Lung (tissue), 12 donors: ENCODE results near the gene ZNF580. TPM values are rescaled to one million over a fixed set of nuclear protein-coding genes. Genes with fewer than 3 reads are reported as not detected.

ENCODE experiments used
- ATAC-seq: fragments of 200-7000 bp; cut with Tn5 transposase; one replicate; pipeline ENCODE4 v1.9.1; 2020; ENCODE audit warnings: moderate number of reproducible peaks; ENCODE audit not compliant: insufficient read depth, low FRiP score
- DNase-seq, 3 donors: peaks; one replicate each; pipeline ENCODE4 v3.0.0-alpha.2; 2013 to 2017
- H3K27ac ChIP-seq, 2 donors: one replicate each; pipeline ENCODE4 v1.5.1; 2013; ENCODE audit warnings: mild to moderate bottlenecking in 2 of 2, moderate library complexity in 2 of 2, control low read depth in 1 of 2, inconsistent platforms in 1 of 2, low read depth in 1 of 2, low read length in 1 of 2
- H3K27me3 ChIP-seq, 3 donors: one replicate each; pipeline ENCODE4 v1.5.1; 2013; ENCODE audit warnings: low read length in 2 of 3; ENCODE audit not compliant: control insufficient read depth in 3 of 3, insufficient read depth in 3 of 3
- H3K36me3 ChIP-seq, 4 donors: one replicate each; pipeline ENCODE4 v1.5.1; 2013; ENCODE audit warnings: low read length in 4 of 4, mild to moderate bottlenecking in 1 of 4, moderate library complexity in 1 of 4; ENCODE audit not compliant: control insufficient read depth in 4 of 4, insufficient read depth in 4 of 4
- H3K4me1 ChIP-seq, 5 donors: one replicate each; pipeline ENCODE4 v1.5.1; 2013; ENCODE audit warnings: low read length in 5 of 5, mild to moderate bottlenecking in 2 of 5, moderate library complexity in 1 of 5; ENCODE audit not compliant: control insufficient read depth in 5 of 5, insufficient read depth in 5 of 5
- H3K4me3 ChIP-seq: one replicate; pipeline ENCODE4 v1.5.1; 2013; ENCODE audit warnings: mild to moderate bottlenecking, control low read depth, moderate library complexity
- H3K9ac ChIP-seq, 2 donors: one replicate each; pipeline ENCODE4 v1.5.1; 2013; ENCODE audit warnings: low read length in 2 of 2, control low read depth in 1 of 2; ENCODE audit not compliant: insufficient read depth in 1 of 2
- H3K9me3 ChIP-seq, 4 donors: one replicate each; pipeline ENCODE4 v1.5.1; 2013; ENCODE audit warnings: low read length in 3 of 4, mild to moderate bottlenecking in 1 of 4, moderate library complexity in 1 of 4; ENCODE audit not compliant: control insufficient read depth in 4 of 4, insufficient read depth in 3 of 4
- WGBS, 2 donors: extraction: QIAGEN DNeasy Blood & Tissue Kit; methylation state at CpG; one replicate each; pipeline ENCODE4 v1.1.7; 2013; 5-methylcytosine and 5-hydroxymethylcytosine counted together
- polyA plus RNA-seq, 2 donors: library from polyadenylated mRNA; stranded (reverse); fragments of 200-250 nt; gene quantifications; one replicate each; pipeline ENCODE4 v1.2.1, GENCODE V29; 2013
- total RNA-seq, 2 donors: library from RNA; depleted of rRNA in 1 of 2; stranded (reverse); fragments of >200 nt in 1 of 2; gene quantifications; one replicate each; pipeline ENCODE4 v1.2.1, GENCODE V29; 2014 to 2021
- TF ChIP-seq, protein P1 (sequence below): IDR thresholded peaks from 2 replicates; pipeline ENCODE4 v1.5.1; 2012; ENCODE audit warnings: mild to moderate bottlenecking; ENCODE audit errors: control extremely low read depth, extremely low read depth
- donor health status: control.
- donor health status: control.
- donor health status: Bipolar disorder and iron deficiency.
- donor health status: healthy.
- donor health status: DM: yes; HTN: yes; CAD: no.

ZNF580 gene
- total and polyA plus RNA-seq, 4 donors, result 11.1 to 41.3 (median 30.8) TPM

DNA sequence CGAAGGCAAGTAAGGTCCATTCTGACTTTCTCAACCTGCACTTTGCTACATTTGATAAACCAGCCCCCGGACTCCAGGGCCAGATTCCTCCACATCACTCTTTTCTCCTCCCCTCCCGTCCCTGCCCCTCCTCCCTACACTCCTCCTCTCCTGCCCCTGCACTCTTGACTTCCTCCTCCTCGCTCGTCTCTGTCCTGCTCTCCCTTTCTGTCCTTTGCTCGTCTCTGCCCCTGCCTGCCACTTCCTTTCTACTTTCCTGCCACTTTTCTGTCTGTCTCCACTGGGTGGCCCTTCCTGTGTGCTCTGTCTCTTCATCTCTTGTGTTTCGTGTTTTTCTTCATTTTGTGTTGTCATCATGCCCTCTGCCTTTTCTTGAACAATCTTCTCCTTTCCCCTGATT, 21.0 kb downstream of the ZNF580 start:
- no peaks in the 10 kb centered on the region for H3K9me3 ChIP-seq
- peaks cover 19 to 72% (median 39%) of the 10 kb centered on the region in 4 donors for H3K36me3 ChIP-seq
- H3K27me3 ChIP-seq, result no peaks in the 10 kb centered on the region
- DNase-seq, result no peak
- H3K9ac ChIP-seq, result no peak overlapping the region
- no peak for ATAC-seq
- H3K27ac ChIP-seq, result no peak overlapping the region
- TF ChIP-seq, protein P1, sequence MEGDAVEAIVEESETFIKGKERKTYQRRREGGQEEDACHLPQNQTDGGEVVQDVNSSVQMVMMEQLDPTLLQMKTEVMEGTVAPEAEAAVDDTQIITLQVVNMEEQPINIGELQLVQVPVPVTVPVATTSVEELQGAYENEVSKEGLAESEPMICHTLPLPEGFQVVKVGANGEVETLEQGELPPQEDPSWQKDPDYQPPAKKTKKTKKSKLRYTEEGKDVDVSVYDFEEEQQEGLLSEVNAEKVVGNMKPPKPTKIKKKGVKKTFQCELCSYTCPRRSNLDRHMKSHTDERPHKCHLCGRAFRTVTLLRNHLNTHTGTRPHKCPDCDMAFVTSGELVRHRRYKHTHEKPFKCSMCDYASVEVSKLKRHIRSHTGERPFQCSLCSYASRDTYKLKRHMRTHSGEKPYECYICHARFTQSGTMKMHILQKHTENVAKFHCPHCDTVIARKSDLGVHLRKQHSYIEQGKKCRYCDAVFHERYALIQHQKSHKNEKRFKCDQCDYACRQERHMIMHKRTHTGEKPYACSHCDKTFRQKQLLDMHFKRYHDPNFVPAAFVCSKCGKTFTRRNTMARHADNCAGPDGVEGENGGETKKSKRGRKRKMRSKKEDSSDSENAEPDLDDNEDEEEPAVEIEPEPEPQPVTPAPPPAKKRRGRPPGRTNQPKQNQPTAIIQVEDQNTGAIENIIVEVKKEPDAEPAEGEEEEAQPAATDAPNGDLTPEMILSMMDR, result no peak
- 49 to 63% methylated on average over 7 of the region's 7 CpGs for WGBS, 2 donors
- H3K4me3 ChIP-seq, result no peak overlapping the region
- H3K4me1 ChIP-seq, result peaks cover 5 to 22% (median 11%) of the 10 kb centered on the region in 5 donors

DNA sequence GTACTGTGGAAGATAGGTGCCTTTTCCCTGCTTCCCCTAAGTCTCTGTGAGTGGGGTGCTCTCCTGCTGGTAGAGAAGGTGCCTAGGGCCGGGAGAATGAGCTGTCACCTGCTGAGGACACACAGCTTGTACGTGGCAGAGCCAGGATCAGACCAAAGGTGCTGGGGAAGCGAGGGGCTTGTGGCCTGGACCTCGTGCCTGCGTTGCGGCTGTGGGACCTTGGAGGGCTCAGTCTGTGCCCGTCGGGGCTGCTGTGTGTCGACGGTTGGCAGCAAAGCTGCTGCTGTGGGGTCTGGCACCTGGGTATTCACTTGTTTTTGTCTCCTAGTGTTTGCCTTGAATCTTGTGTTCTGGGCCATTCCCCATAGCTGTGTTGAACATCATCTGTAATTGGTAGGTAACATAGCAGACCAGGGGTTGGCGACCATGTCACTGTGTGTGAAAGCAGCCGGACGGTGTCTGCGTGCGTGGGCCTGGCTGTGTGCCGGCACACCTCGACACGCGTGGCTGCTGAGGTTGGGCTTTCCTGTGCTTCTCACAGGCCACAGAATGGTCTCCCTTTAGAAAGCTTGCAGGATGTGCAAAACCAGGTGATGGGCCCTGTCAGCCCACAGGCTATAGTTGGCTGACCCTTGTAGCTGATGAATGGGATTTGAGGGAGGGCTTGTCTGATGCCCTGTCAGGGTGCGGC, 23.2 kb downstream of the ZNF580 start:
- DNase-seq, result no peak
- ATAC-seq, result no peak
- TF ChIP-seq, protein P1, result no peak
- Histone ChIP-seq H3K36me3 (peaks cover 27 to 91% (median 47%) of the 10 kb centered on the region in 4 donors), H3K4me3 (no peak overlapping the region), H3K9me3 (no peaks in the 10 kb centered on the region), H3K27me3 (no peaks in the 10 kb centered on the region), H3K27ac (no peak overlapping the region), H3K4me1 (peaks cover 0 to 3% (median 0%) of the 10 kb centered on the region in 5 donors), H3K9ac (no peak overlapping the region)
- 90 to 93% methylated on average over 20 of the region's 20 CpGs for WGBS, 2 donors

DNA sequence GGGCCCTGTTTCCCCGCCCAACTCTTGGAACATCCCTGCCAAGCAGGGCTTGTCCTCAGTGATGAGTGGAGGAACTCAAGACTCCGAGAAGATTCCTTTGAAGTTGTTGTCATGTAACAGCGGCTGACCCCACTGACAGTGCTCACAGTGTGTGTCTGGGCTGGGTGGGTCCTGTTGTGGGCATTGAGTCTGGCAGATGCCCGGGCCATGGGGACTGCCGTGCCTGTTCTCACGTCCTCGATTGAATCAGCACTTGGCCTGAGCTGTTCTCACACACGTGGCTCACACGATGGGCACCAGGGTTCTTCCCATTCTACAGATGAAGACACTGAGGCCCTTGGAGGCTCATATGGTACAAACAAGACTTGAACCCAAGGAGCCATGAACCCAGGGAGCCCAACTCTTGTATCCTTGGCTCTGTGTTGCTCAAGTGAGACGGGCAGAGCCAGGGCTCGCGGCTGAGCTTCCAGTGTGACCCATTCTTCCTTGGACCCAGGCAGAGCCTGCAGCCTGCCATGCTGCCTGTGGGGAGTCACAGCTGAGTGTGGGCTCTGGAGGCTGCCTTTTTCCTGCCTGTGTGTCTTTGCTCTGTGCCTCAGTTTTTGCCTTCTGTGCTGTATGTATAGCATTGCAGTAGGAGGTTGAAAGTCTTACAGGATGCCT, 25.7 kb downstream of the ZNF580 start:
- H3K27me3 ChIP-seq, result no peaks in the 10 kb centered on the region
- peaks cover 22 to 89% (median 57%) of the 10 kb centered on the region in 4 donors for H3K36me3 ChIP-seq
- peaks cover 0 to 2% (median 0%) of the 10 kb centered on the region in 5 donors for H3K4me1 ChIP-seq
- no peak overlapping the region for H3K4me3 ChIP-seq
- H3K9ac ChIP-seq, result no peak overlapping the region
- TF ChIP-seq, protein P1, result no peak
- H3K9me3 ChIP-seq, result no peaks in the 10 kb centered on the region
- ATAC-seq (no peak), DNase-seq (no peak)
- no peak overlapping the region for H3K27ac ChIP-seq
- WGBS, 2 donors, result 92 to 93% methylated on average over 12 of the region's 12 CpGs
